Ramos (cell line): ENCODE results near the gene TPM4.
"Not testable (repeated sequence)": the region's sequence is repeated elsewhere in the genome, so short reads cannot be mapped to it uniquely, and the experiment has no call there.

Source experiments
- in situ Hi-C: fragments of 300-500 bp; cut with MboI; formaldehyde crosslinking; loops from one replicate; pipeline ENCODE4 v1.14.3; 2022; ENCODE audit warnings: low sequenced_read_pairs; ENCODE audit not compliant: unreplicated experiment

Gene TPM4

DNA sequence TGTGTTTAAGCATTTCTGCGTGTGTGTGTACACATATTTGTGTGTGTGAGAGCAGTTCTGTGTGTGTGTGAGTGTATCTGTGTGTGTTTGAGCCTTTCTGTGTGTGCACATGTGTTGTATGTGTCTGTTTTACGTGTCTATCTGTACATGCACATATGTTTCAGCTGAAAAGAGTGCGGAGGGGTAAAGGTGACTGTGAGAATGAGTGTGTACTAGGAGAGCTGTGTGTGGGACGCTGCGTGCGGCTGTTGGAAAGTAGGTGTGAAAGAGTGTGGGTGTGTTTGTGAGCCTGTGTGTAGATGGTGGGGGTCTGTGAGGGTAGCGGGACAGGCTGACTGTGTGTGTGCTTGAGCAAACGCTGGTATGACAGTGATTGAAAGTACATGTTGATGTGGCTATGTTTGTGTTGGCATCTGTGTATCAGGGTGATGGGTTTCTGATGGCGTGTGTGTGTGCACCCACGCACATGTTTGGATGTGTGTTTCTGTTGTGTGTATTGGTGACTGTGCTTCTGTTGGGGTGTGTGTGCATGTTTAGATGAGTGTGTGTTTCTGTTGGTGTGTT, 7.5 kb upstream of the TPM4 start:
- in situ Hi-C loops: no loop called here

GRCh38 chr19:16069813-16070365, 6.4 kb upstream of the TPM4 start:
- in situ Hi-C loops: no loop called here

- in situ Hi-C loops: no loop called here
Measured at GRCh38 chr19:16070366-16070990, 5.8 kb upstream of the TPM4 start.

DNA sequence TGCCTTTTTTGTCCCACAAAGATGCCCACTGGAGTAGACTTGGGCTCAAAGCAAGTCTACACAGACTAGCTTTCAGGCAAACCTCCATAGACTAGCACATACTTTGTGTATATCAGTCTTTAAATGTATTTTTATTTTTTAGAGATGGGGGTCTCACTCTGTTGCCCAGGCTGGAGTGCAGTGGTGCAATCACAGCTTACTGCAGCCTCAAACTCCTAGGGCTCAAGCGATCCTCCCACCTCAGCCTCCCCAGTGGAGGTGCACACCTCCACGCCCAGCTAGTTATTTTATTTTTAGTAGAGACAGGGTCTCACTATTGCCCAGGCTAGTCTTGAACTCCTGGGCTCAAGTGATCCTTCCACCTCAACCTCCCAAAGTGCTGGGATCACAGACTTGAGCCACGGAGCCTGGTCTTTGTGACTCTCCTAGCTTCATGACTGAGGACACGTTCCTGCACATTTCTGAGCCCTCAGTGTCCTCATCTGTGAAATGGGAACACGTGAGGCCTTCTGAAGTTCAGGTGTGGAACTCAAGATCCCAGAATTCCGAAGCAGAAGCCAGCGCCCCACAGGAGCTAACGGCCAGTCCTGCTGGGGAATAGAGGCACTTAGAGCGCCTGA, 5.1 kb upstream of the TPM4 start:
- in situ Hi-C loops: no loop called here

- in situ Hi-C loops: no loop called here
Measured at GRCh38 chr19:16073481-16073880, 2.8 kb upstream of the TPM4 start.

- in situ Hi-C loops: no loop called here
Measured at GRCh38 chr19:16073988-16074387, 2.3 kb upstream of the TPM4 start.

DNA sequence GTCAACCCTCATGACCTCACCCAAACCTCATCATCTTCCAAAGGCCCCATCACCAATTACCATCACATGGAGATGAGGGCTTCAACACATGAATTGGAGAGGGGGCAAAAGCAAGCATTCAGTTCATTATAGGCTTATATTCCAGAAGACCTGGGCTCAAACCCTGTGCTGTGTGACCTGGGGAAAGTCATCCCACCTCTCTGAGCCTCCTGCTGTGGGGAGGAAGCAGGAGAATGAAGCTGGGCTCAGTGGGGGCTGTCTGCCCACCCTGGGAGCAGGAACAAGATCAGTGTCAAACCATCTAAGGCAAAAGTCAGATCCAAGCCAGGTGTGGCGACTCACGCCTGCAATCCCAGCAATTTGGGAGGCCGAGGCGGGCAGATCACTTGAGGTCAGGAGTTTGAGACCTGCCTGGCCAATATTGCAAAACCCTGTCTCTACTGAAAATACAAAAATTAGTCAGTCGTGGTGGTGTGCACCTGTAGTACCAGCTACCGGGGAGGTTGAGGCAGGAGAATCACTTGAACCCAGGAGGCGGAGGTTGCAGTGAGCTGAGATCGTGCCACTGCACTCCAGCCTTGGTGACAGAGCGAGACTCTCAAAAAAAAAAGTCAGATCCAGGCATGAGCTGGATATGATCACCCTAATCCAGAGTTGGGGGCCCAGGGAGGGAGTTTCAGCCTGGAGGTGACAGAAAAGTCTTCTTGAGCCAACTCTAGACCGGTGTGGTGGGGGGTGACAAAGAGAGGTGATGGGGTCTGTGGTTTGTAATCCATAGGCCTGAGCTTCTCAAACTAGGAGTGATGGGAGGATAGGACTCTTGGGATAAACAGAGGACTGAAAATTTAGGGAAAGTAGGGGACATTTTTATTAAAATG, 1.6 kb upstream of the TPM4 start:
- in situ Hi-C loops: no loop called here

GRCh38 chr19:16075430-16076153, 703 bp upstream of the TPM4 start:
- in situ Hi-C loops: no loop called here

- in situ Hi-C loops: no loop called here
Measured at GRCh38 chr19:16076958-16077611, 790 bp downstream of the TPM4 start.

GRCh38 chr19:16077984-16078758, 1.9 kb downstream of the TPM4 start:
- in situ Hi-C loops: no loop called here

- in situ Hi-C loops: no loop called here
Measured at GRCh38 chr19:16078759-16079707, 2.7 kb downstream of the TPM4 start.

DNA sequence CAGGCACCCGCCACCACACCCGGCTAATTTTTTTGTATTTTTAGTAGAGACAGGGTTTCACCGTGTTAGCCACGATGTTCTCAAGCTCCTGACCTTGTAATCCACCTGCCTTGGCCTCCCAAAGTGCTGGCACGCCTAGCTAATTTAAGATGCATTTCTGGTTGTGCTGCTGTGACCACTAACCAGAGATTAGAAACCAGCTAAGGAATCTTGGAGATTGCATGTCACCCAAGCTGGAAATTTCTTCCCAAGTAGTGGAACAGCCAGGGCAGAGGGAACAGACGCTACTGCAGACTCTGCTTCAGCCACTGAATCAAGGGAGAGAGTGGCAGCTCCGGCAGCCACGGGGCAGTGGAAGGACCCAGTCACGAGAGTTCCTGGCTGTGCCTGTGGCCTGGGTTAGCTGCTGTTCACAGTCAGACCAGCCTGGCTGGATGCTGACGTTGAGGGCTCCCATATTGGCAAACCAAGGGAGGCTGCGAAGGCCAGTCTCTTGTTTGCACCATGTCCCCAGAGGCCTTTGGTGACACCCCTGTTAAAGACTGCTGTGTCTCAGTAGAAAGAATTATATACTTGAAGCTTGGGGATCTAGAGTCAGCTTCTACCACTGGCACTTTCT, 7.9 kb downstream of the TPM4 start:
- in situ Hi-C loops: no loop called here

- in situ Hi-C loops: no loop called here
Measured at GRCh38 chr19:16085115-16085514, 8.8 kb downstream of the TPM4 start.

DNA sequence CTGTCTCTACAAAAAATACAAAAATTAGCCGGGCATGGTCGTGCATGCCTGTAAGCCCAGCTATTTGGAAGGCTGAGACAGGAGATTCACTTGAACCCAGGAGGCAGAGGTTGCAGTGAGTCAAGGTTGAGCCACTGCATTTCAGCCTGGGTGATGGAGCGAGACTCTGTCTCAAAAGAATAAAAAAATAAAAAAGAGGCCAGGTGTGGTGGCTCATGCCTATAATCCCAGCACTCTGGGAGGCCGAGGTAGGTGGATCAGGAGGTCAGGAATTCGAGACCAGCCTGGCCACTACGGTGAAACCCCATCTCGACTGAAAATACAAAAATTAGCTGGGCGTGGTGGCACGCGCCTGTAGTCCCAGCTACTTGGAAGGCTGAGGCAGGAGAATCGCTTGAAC, 11.1 kb downstream of the TPM4 start:
- in situ Hi-C loops: not testable (repeated sequence)

- in situ Hi-C loops: no loop called here
Measured at GRCh38 chr19:16087940-16088339, 11.6 kb downstream of the TPM4 start.

- in situ Hi-C loops: no loop called here
Measured at GRCh38 chr19:16088351-16089009, 12.2 kb downstream of the TPM4 start.
